Suprapubic skin (tissue), 3 donors: Measurements from ENCODE around the gene ALMS1.

ENCODE experiments used
- CTCF ChIP-seq, 2 donors: fragments of 200-600 bp in 1 of 2; fragments of 450-650 bp in 1 of 2; sonication (generic) in 1 of 2; IDR thresholded peaks; one replicate each; pipeline ENCODE4 v1.5.1; 2016 to 2019; ENCODE audit warnings: antibody characterized with exemption in 2 of 2, mild to moderate bottlenecking in 1 of 2, moderate library complexity in 1 of 2
- EP300 ChIP-seq: sonication (generic); formaldehyde crosslinking; IDR thresholded peaks from one replicate; pipeline ENCODE4 v1.6.1; 2017; ENCODE audit warnings: antibody characterized with exemption
- POLR2A ChIP-seq, 2 donors: fragments of 450-650 bp; IDR thresholded peaks; one replicate each; pipeline ENCODE4 v1.6.1; 2017; ENCODE audit warnings: antibody characterized with exemption in 2 of 2, mild to moderate bottlenecking in 2 of 2, moderate library complexity in 2 of 2

- TF ChIP-seq CTCF (IDR thresholded peaks at IDR 0.05) (no peak), EP300 (no peak), POLR2A (IDR thresholded peaks at IDR 0.05) (no peak)
Measured at GRCh38 chr2:73383036-73383435, 2.6 kb upstream of the ALMS1 start.
